GM12878 (cell line): Measurements from ENCODE around the gene MAN2B2. TPM values are rescaled to one million over a fixed set of nuclear protein-coding genes. Genes with fewer than 3 reads are reported as not detected.

Source experiments
- ATAC-seq: fragments of 200-7000 bp; cut with Tn5 transposase; 3 replicates; pipeline ENCODE4 v1.9.1; 2020; ENCODE audit warnings: mild to moderate bottlenecking, moderate library complexity
- BruUV-seq: library from RNA; stranded (reverse); fragments of 400-500 nt; replicated peaks from 2 replicates; lab custom pipeline; 2021; lab: Mats Ljungman, UMichigan
- CTCF ChIA-PET: fragments of 300-600 bp; sonication (Branson Sonifier 250); formaldehyde crosslinking; extraction: SDS; loops from one replicate; lab custom pipeline; 2021; ENCODE audit warnings: inconsistent platforms; lab: Yijun Ruan, JAX
- POLR2A ChIA-PET: fragments of 350-600 bp; formaldehyde crosslinking; extraction: SDS; loops from one replicate; lab custom pipeline; 2021; ENCODE audit warnings: inconsistent platforms; lab: Charles Lee
- RAD21 ChIA-PET: fragments of 300-600 bp; sonication (Branson Sonifier 250); formaldehyde crosslinking; loops from one replicate; lab custom pipeline; 2023; ENCODE audit warnings: antibody characterized with exemption; ENCODE audit not compliant: unreplicated experiment; lab: Charles Lee
- SMC1A ChIA-PET: fragments of 300-600 bp; sonication (Branson Sonifier 250); formaldehyde crosslinking; loops from one replicate; lab custom pipeline; 2023; ENCODE audit not compliant: unreplicated experiment, uncharacterized antibody; lab: Charles Lee
- DNase-seq: peaks from one replicate; pipeline ENCODE4 v3.0.0-alpha.2; 2011; ENCODE audit warnings: low read depth, low spot score
- FAIRE-seq: peaks from 3 replicates; lab custom pipeline; 2011; peaks lifted over from hg19 to GRCh38; lab: Jason Lieb, UNC
- H2AFZ ChIP-seq: 2 replicates; pipeline ENCODE4 v1.6.0; 2011; ENCODE audit warnings: low read depth, low read length, control low read depth; ENCODE audit not compliant: control insufficient read depth
- H3K27ac ChIP-seq: 2 replicates; pipeline ENCODE4 v1.5.1; 2011; ENCODE audit warnings: control low read depth; ENCODE audit not compliant: control insufficient read depth, insufficient read depth
- H3K27me3 ChIP-seq, 2 experiments: replicated peaks in 1 of 2; 2 replicates each; pipeline versions ENCODE4 v1.6.0 to v1.6.1; 2011; ENCODE audit warnings: low read length in 1 of 2; ENCODE audit not compliant: control insufficient read depth in 2 of 2, insufficient read depth in 2 of 2
- H3K36me3 ChIP-seq, 2 experiments: 2 replicates each; pipeline ENCODE4 v1.5.1; 2011; ENCODE audit warnings: low read length in 1 of 2; ENCODE audit not compliant: control insufficient read depth in 2 of 2, insufficient read depth in 2 of 2
- H3K4me1 ChIP-seq: 2 replicates; pipeline ENCODE4 v1.6.1; 2011; ENCODE audit warnings: mild to moderate bottlenecking, low read length, moderate library complexity, mixed read lengths; ENCODE audit not compliant: control insufficient read depth, insufficient read depth
- H3K4me2 ChIP-seq: 2 replicates; pipeline ENCODE4 v1.6.0; 2011; ENCODE audit warnings: control low read depth; ENCODE audit not compliant: control insufficient read depth, insufficient read depth
- H3K4me3 ChIP-seq: fragments of 200-600 bp; sonication (generic); 2 replicates; pipeline ENCODE4 v1.5.1; 2016
- H3K79me2 ChIP-seq: 2 replicates; pipeline ENCODE4 v1.6.0; 2011; ENCODE audit warnings: low read length; ENCODE audit not compliant: control insufficient read depth, insufficient read depth
- H3K9ac ChIP-seq: 2 replicates; pipeline ENCODE4 v1.8.0; 2011; ENCODE audit warnings: low read length, control low read depth, mixed read lengths; ENCODE audit not compliant: control insufficient read depth, insufficient read depth
- H3K9me3 ChIP-seq: replicated peaks from 3 replicates; pipeline ENCODE4 v1.5.1; 2011; ENCODE audit warnings: mild to moderate bottlenecking, low read length; ENCODE audit not compliant: control insufficient read depth, insufficient read depth
- H4K20me1 ChIP-seq: 2 replicates; pipeline ENCODE4 v1.6.0; 2011; ENCODE audit not compliant: control insufficient read depth, insufficient read depth
- ATF7 ChIP-seq: fragments of 450-650 bp; IDR thresholded peaks from 2 replicates; pipeline ENCODE4 v1.6.1; 2016; ENCODE audit warnings: low read depth, mild to moderate bottlenecking
- MLLT1 ChIP-seq: fragments of 450-650 bp; IDR thresholded peaks from 2 replicates; pipeline ENCODE4 v1.6.1; 2016; ENCODE audit warnings: mild to moderate bottlenecking
- NFIC ChIP-seq: IDR thresholded peaks from 2 replicates; pipeline ENCODE4 v1.6.1; 2012; ENCODE audit warnings: low read depth, mild to moderate bottlenecking, inconsistent platforms, low read length, moderate library complexity
- RB1 ChIP-seq: fragments of 450-650 bp; formaldehyde crosslinking; IDR thresholded peaks from 2 replicates; pipeline ENCODE4 v1.6.1; 2017; ENCODE audit warnings: mild to moderate bottlenecking, borderline replicate concordance
- SUZ12 ChIP-seq: fragments of 200-600 bp; sonication (generic); IDR thresholded peaks from one replicate; pipeline ENCODE4 v1.6.1; 2018; ENCODE audit warnings: antibody characterized with exemption, mild to moderate bottlenecking; ENCODE audit not compliant: unreplicated experiment
- WGBS: methylation state at CpG from one replicate; pipeline ENCODE4 v1.1.6; 2016; ENCODE audit warnings: low lambda C conversion rate; ENCODE audit not compliant: insufficient replicate concordance, insufficient coverage; ENCODE audit errors: missing lambda C conversion rate; 5-methylcytosine and 5-hydroxymethylcytosine counted together
- in situ Hi-C: fragments of 300-500 bp; cut with MboI; formaldehyde crosslinking; loops from 9 replicates; pipeline ENCODE4 v1.14.3; 2018; ENCODE audit warnings: mixed read lengths
- intact Hi-C: fragments of 100-400 bp; cut with micrococcal nuclease; formaldehyde crosslinking; loops from one replicate; pipeline ENCODE4 v1.14.2; 2022; ENCODE audit not compliant: unreplicated experiment
- polyA plus RNA-seq, 11 experiments: library from polyadenylated mRNA; depleted of rRNA in 4 of 11; unstranded in 6 of 11; stranded (reverse) in 5 of 11; fragments of >200 nt; fragmentation: Nextera tagmentation in 4 of 11; fragmentation: Illumina TruSeq in 1 of 11; extraction: Ambion mirVana in 4 of 11; extraction: Trizol in 1 of 11; gene quantifications; 1 replicate in 1 of 11; 2 replicates in 10 of 11; pipeline versions ENCODE4 v1.2.1 to v1.2.3, GENCODE V29; 2011 to 2016; ENCODE audit warnings: inconsistent platforms in 2 of 11, missing spikeins in 2 of 11, low read depth in 1 of 11
- total RNA-seq, 4 experiments: library from RNA; depleted of rRNA in 3 of 4; stranded (reverse); fragments of >200 nt in 3 of 4; fragmentation: Illumina TruSeq in 1 of 4; extraction: Trizol in 1 of 4; gene quantifications; 2 replicates each; pipeline versions ENCODE4 v1.2.1 to v1.2.3, GENCODE V29; 2013 to 2021
- TF ChIP-seq, protein P1 (sequence below): IDR thresholded peaks from 2 replicates; pipeline ENCODE4 v1.6.1; 2012; ENCODE audit warnings: low read depth, low read length, improper control_type of control experiment
- TF ChIP-seq, protein P2 (sequence below): IDR thresholded peaks from 2 replicates; pipeline ENCODE4 v1.6.1; 2011; ENCODE audit warnings: mild to moderate bottlenecking, low read depth, low read length, moderate library complexity; ENCODE audit not compliant: insufficient replicate concordance
- TF ChIP-seq, protein P3 (sequence below): IDR thresholded peaks from 2 replicates; pipeline ENCODE4 v1.6.1; 2011; ENCODE audit warnings: borderline replicate concordance, low read depth, mild to moderate bottlenecking, moderate library complexity, low read length; ENCODE audit not compliant: insufficient read depth, poor library complexity, severe bottlenecking

Gene MAN2B2
- total and polyA plus RNA-seq, 10 of the 15 experiments (the other 5 are each of a cell fraction or from before 2014, with no cell fraction given), result 0.47 to 14.5 (median 7.0) TPM

- in situ Hi-C loops (no loop called here), intact Hi-C loops (no loop called here)
- H4K20me1 ChIP-seq, result no peaks in the 10 kb centered on the region
- ChIA-PET CTCF (interaction anchor here (0.8 kb wide), 1 partner anchor 18 kb away, joined by 3 read pairs; no protein-coding TSS in a partner anchor), POLR2A (no interaction called here), SMC1A (no interaction called here), RAD21 (no interaction called here)
- H3K27ac ChIP-seq, result no peak overlapping the region
- H3K9ac ChIP-seq, result no peak overlapping the region
- DNase-seq (no peak), FAIRE-seq (no peak), ATAC-seq (no peak)
- TF ChIP-seq RB1 (no peak), SUZ12 (peak; percentile 69)
- TF ChIP-seq, protein P1, sequence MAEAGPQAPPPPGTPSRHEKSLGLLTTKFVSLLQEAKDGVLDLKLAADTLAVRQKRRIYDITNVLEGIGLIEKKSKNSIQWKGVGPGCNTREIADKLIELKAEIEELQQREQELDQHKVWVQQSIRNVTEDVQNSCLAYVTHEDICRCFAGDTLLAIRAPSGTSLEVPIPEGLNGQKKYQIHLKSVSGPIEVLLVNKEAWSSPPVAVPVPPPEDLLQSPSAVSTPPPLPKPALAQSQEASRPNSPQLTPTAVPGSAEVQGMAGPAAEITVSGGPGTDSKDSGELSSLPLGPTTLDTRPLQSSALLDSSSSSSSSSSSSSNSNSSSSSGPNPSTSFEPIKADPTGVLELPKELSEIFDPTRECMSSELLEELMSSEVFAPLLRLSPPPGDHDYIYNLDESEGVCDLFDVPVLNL, result no peak
- no peaks in the 10 kb centered on the region; the same call in 2 of the 3 replicates for H3K9me3 ChIP-seq
- H3K36me3 ChIP-seq, result no peaks in the 10 kb centered on the region
- H3K79me2 ChIP-seq, result no peaks in the 10 kb centered on the region
- H3K27me3 ChIP-seq, result peaks cover 9 to 14% of the 10 kb centered on the region in 2 experiments
- no peak overlapping the region for H2AFZ ChIP-seq
- no peaks in the 10 kb centered on the region for H3K4me1 ChIP-seq
- no peak overlapping the region for H3K4me3 ChIP-seq
- H3K4me2 ChIP-seq, result no peak overlapping the region
- no TSS peak for BruUV-seq
- 51% methylated on average over 53 of the region's 55 CpGs for WGBS
Observed at GRCh38 chr4:6663596-6664393, 88.8 kb downstream of the MAN2B2 start.

- WGBS, result 98% methylated on average over 9 of the region's 9 CpGs
- FAIRE-seq (no peak), DNase-seq (no peak), ATAC-seq (no peak)
- peaks cover 9 to 11% of the 10 kb centered on the region in 2 experiments for H3K27me3 ChIP-seq
- POLR2A ChIA-PET, result no interaction called here
- H2AFZ ChIP-seq, result no peak overlapping the region
- no peak overlapping the region for H3K9ac ChIP-seq
- no peaks in the 10 kb centered on the region for H3K79me2 ChIP-seq
- RAD21 ChIA-PET, result no interaction called here
- BruUV-seq, result no TSS peak
- no peak for TF ChIP-seq MLLT1
- TF ChIP-seq, protein P2, sequence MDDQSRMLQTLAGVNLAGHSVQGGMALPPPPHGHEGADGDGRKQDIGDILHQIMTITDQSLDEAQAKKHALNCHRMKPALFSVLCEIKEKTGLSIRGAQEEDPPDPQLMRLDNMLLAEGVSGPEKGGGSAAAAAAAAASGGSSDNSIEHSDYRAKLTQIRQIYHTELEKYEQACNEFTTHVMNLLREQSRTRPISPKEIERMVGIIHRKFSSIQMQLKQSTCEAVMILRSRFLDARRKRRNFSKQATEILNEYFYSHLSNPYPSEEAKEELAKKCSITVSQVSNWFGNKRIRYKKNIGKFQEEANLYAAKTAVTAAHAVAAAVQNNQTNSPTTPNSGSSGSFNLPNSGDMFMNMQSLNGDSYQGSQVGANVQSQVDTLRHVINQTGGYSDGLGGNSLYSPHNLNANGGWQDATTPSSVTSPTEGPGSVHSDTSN, result peak; percentile 63
- TF ChIP-seq NFIC, result 0 out of 2 replicates have a peak, but pooled peaks have one; percentile 44
- TF ChIP-seq, protein P3, sequence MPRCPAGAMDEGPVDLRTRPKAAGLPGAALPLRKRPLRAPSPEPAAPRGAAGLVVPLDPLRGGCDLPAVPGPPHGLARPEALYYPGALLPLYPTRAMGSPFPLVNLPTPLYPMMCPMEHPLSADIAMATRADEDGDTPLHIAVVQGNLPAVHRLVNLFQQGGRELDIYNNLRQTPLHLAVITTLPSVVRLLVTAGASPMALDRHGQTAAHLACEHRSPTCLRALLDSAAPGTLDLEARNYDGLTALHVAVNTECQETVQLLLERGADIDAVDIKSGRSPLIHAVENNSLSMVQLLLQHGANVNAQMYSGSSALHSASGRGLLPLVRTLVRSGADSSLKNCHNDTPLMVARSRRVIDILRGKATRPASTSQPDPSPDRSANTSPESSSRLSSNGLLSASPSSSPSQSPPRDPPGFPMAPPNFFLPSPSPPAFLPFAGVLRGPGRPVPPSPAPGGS, result peak; percentile 69
- TF ChIP-seq ATF7, result no peak
- H3K4me1 ChIP-seq, result no peaks in the 10 kb centered on the region
- intact Hi-C loops, result no loop called here
- CTCF ChIA-PET, result no interaction called here
- no peak overlapping the region for H3K4me2 ChIP-seq
- no peaks in the 10 kb centered on the region for H3K36me3 ChIP-seq
- in situ Hi-C loops, result no loop called here
- H3K4me3 ChIP-seq, result no peak overlapping the region
- SMC1A ChIA-PET, result no interaction called here
- H3K27ac ChIP-seq, result no peak overlapping the region
- no peaks in the 10 kb centered on the region for H4K20me1 ChIP-seq
- no peaks in the 10 kb centered on the region; the same call in 2 of the 3 replicates for H3K9me3 ChIP-seq
Observed at GRCh38 chr4:6665320-6665654, 90.3 kb downstream of the MAN2B2 start.
